GM12874 (cell line): ENCODE measurements around the gene KDM4B.

ENCODE experiments used
- CTCF ChIP-seq: IDR thresholded peaks from 2 replicates; pipeline ENCODE4 v1.5.1; 2011; ENCODE audit warnings: low read depth, mild to moderate bottlenecking, control low read depth, low read length, moderate library complexity; ENCODE audit not compliant: insufficient read depth

Gene KDM4B

DNA sequence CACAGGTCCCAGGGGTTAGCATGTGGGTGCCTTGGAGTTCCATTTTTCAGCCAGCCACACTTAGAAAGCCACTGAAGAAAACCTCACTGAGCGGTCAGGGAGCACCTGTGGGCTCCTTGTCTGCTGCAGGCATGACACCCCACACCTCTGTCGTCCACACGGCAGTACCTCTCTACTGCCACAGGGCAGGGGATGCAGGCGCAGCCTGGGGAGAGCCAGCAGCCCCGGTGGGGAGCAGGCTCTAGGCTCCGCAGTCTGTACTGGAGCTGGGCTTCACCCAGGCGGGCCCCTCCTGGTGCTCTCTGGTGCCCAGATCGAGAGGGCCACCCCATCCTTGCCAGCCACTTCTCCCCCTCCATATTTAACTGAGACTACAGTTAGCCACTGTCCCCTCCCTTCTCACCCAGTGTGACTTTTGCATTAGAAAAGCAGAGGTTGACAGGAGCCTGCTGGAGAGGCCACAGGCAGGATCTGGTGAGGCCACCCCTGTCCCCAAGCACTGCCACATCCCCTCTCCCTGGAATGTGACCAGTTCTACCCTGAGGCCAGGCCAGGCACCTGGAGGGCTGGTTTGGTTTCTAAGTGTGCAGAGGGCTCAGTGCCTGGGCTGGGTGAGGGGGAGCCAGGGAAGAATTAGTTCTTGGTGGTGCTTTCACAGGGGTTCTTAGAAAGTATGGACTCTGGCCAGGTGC is 104.4 kb downstream of the KDM4B start:
- TF ChIP-seq CTCF: no peak

DNA sequence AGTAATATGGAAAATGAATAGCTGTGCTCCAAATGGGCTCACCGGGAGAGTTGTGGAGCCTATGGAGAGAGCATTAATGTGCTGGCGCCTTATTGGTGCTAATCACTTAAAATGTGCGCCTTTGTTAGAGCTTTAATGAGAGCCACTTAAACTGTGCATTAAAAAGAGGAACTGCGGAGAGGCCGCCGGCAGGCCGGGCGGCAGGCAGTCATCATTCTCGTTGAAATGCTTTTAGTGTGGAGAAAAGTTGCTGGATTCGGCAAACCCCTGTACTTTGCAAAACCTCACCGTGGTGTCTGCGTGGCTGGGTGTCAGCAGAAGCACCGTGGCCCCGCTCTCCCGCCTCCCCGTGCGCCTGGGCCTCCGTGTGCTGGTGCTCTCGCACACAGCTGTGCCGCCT is 105.5 kb downstream of the KDM4B start:
- TF ChIP-seq CTCF: no peak

DNA sequence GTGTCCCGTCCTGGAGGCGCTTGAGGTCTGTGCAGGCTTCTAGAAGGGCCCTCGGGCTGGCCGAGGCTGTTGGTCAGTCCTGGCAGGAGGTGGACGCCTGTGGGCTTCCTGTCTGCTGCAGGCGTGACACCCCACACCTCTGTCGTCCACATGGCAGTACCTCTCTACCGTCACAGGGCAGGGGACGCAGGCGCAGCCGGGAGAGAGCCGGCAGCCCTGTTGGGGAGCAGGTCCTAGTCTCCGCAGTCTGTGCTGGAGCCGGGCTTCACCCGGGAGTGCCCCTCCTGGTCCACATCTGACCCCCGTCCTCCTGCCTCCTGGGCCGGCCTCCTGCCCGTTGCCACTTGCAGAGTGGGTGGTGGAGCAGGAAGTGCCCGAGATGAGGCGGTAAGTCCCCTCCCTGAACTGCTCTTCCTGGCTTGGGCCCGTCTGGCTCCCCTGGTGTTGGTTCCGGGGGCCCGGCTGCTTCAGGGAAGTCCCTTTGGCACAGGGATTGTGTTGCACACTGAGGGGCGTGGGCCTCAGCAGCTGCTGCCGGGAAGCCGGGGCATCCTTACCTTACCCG is 106.0 kb downstream of the KDM4B start:
- no peak for TF ChIP-seq CTCF

DNA sequence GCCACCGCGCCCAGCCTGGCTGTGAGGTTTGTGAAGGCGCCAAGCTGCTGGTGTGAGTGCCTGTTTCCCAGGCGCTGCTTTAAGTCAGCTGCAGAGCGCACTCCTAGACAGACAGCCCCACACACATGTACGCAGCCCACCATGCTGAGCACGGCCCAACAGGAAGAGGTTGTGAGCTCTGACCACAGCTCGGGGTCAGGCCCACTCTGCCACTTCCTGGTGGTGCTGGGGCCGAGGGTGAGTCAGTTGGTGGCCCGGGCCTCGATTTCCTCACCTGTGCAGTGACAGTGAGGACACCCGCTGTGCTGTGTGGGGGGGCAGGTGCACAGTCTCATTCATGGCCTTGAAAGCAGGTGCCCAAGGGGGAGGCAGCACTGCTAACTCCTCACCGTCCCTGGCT is 106.7 kb downstream of the KDM4B start:
- no peak for TF ChIP-seq CTCF

DNA sequence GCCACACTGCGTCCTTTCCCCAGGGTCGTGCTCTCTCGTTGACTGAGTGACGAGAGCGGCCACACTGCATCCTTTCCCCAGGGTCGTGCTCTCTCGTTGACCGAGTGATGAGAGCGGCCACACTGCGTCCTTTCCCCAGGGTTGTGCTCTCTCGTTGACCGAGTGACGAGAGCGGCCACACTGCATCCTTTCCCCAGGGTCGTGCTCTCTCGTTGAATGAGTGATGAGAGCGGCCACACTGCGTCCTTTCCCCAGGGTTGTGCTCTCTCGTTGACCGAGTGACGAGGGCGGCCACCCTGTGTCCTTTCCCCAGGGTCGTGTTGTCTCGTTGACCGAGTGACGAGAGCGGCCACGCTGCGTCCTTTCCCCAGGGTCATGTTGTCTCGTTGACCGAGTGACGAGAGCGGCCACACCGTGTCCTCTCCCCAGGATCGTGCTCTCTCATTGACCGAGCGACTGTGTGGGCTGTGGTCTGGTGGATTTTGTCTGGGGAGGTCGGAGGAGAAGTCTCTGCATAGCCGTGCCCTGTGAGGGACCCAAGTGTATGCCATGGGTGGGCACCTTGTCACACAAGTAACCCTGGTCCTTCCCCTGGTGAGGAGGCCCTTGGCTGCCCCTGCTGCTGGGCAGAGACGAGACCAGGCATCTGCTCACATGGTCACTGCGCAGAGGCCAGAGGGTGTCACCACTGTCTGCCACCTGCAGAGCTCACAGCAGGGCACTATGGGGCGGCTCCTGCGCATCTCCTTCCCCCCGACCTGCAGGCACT is 107.7 kb downstream of the KDM4B start:
- no peak for TF ChIP-seq CTCF

DNA sequence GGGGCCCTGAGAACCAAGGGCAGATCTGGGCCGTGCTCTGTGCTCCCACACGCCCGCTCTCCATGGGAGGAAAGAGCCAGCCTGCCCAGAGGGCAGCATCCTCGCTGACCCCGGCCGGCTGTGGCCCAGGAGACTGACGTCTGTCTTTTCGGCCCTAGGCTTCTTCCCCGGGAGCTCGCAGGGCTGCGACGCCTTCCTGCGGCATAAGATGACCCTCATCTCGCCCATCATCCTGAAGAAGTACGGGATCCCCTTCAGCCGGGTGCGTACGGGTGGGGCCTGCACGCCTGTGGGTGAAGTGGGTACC is 108.2 kb downstream of the KDM4B start:
- TF ChIP-seq CTCF: no peak

DNA sequence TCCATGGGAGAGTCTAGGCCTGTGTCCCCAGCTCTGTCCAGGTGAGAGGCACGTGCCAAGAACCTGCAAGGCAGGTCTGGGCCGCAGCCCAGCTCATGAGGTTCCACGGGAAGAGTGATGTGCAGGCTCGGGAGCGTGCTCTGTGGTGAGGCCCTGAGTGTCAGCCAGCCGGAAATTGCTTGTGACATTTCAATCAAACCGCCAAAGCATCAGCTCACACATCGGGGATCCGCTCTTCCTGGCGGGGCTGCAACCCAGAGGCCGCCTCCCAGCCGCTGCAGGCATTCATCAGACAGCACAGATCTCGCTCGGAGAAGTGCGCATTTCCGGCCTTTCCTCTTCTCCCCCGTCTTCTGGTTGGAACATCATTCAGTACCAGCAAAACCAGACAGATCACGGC is 109.3 kb downstream of the KDM4B start:
- TF ChIP-seq CTCF: no peak
